ENCODE data around the gene CIP2A. TPM values are rescaled to one million over a fixed set of nuclear protein-coding genes. Genes with fewer than 3 reads are reported as not detected.

CIP2A gene
- total and polyA plus RNA-seq, 2 donors (not counting 1 experiment from before 2014, with no cell fraction given): 7.9 to 10.1 TPM

DNA sequence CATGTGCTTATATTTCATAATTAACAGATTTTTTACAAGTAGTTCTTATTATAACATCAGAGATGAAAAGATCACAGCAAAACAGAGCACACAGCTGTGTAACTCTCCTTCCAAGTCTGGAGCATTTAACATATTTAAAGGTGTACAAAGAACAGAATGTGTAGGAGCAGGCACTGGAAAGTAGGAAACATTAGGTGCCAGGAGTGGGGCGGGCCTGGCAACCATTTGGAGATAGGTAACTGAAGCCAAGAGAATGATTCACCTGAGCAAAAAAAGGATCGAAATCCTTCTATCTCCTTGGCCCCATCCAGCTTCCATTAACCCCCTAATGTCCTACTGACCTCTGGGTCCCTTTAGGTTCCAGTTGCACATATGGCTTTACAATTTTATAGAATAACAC is 76.6 kb downstream of the CIP2A start:
- H3K79me2 ChIP-seq (ENCODE audit: control insufficient read depth, insufficient read depth, low read length): no peaks in the 10 kb centered on the region
- H3K27me3 ChIP-seq (ENCODE audit: control insufficient read depth, insufficient read depth, low read length): no peaks in the 10 kb centered on the region
- no peak for DNase-seq (ENCODE audit: low read depth in 2 of 2)
- no peak overlapping the region for H2AFZ ChIP-seq (ENCODE audit: low read length)
- H4K20me1 ChIP-seq (ENCODE audit: control insufficient read depth, extremely low read depth, insufficient read depth, low read length): no peaks in the 10 kb centered on the region
- no peak overlapping the region for H3K9ac ChIP-seq (ENCODE audit: insufficient read depth, low read length)
- H3K4me2 ChIP-seq (ENCODE audit: extremely low read depth, insufficient read depth, low read length): no peak overlapping the region
- no peaks in the 10 kb centered on the region for H3K9me3 ChIP-seq (ENCODE audit: control insufficient read depth, insufficient read depth, low read depth, low read length)
- no peaks in the 10 kb centered on the region for H3K4me1 ChIP-seq (ENCODE audit: control insufficient read depth, extremely low read depth, insufficient read depth, low read length)
- H3K4me3 ChIP-seq (replicated peaks in 1 of 4; ENCODE audit: control extremely low read depth in 1 of 4, insufficient read depth in 1 of 4, low read depth in 3 of 4, low read length in 4 of 4): no peak overlapping the region
- TF ChIP-seq, protein P1, sequence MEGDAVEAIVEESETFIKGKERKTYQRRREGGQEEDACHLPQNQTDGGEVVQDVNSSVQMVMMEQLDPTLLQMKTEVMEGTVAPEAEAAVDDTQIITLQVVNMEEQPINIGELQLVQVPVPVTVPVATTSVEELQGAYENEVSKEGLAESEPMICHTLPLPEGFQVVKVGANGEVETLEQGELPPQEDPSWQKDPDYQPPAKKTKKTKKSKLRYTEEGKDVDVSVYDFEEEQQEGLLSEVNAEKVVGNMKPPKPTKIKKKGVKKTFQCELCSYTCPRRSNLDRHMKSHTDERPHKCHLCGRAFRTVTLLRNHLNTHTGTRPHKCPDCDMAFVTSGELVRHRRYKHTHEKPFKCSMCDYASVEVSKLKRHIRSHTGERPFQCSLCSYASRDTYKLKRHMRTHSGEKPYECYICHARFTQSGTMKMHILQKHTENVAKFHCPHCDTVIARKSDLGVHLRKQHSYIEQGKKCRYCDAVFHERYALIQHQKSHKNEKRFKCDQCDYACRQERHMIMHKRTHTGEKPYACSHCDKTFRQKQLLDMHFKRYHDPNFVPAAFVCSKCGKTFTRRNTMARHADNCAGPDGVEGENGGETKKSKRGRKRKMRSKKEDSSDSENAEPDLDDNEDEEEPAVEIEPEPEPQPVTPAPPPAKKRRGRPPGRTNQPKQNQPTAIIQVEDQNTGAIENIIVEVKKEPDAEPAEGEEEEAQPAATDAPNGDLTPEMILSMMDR (conservative IDR thresholded peaks at IDR 0.05 in 1 of 2, IDR thresholded peaks at IDR 0.05 in 1 of 2; ENCODE audit: low read depth in 1 of 2, low read length in 2 of 2): no peak
- no peak for TF ChIP-seq EZH2 (IDR thresholded peaks at IDR 0.05; ENCODE audit: low read length, missing control alignments)
- no peak overlapping the region for H3K27ac ChIP-seq (ENCODE audit: insufficient read depth, low read length)
- H3K36me3 ChIP-seq (ENCODE audit: control insufficient read depth, insufficient read depth, low read length): no peaks in the 10 kb centered on the region

GRCh38 chr3:108511490-108511889 is 77.7 kb downstream of the CIP2A start:
- H3K4me2 ChIP-seq (ENCODE audit: extremely low read depth, insufficient read depth, low read length): no peak overlapping the region
- H3K27ac ChIP-seq (ENCODE audit: insufficient read depth, low read length): no peak overlapping the region
- no peaks in the 10 kb centered on the region for H3K36me3 ChIP-seq (ENCODE audit: control insufficient read depth, insufficient read depth, low read length)
- TF ChIP-seq, protein P1 (conservative IDR thresholded peaks at IDR 0.05 in 1 of 2, IDR thresholded peaks at IDR 0.05 in 1 of 2; ENCODE audit: low read depth in 1 of 2, low read length in 2 of 2): no peak
- TF ChIP-seq EZH2 (IDR thresholded peaks at IDR 0.05; ENCODE audit: low read length, missing control alignments): no peak
- no peak overlapping the region for H3K4me3 ChIP-seq (replicated peaks in 1 of 4; ENCODE audit: control extremely low read depth in 1 of 4, insufficient read depth in 1 of 4, low read depth in 3 of 4, low read length in 4 of 4)
- H4K20me1 ChIP-seq (ENCODE audit: control insufficient read depth, extremely low read depth, insufficient read depth, low read length): no peaks in the 10 kb centered on the region
- no peaks in the 10 kb centered on the region for H3K9me3 ChIP-seq (ENCODE audit: control insufficient read depth, insufficient read depth, low read depth, low read length)
- H3K9ac ChIP-seq (ENCODE audit: insufficient read depth, low read length): no peak overlapping the region
- H2AFZ ChIP-seq (ENCODE audit: low read length): no peak overlapping the region
- H3K79me2 ChIP-seq (ENCODE audit: control insufficient read depth, insufficient read depth, low read length): no peaks in the 10 kb centered on the region
- no peaks in the 10 kb centered on the region for H3K4me1 ChIP-seq (ENCODE audit: control insufficient read depth, extremely low read depth, insufficient read depth, low read length)
- DNase-seq (ENCODE audit: low read depth in 2 of 2): no peak
- H3K27me3 ChIP-seq (ENCODE audit: control insufficient read depth, insufficient read depth, low read length): no peaks in the 10 kb centered on the region

DNA sequence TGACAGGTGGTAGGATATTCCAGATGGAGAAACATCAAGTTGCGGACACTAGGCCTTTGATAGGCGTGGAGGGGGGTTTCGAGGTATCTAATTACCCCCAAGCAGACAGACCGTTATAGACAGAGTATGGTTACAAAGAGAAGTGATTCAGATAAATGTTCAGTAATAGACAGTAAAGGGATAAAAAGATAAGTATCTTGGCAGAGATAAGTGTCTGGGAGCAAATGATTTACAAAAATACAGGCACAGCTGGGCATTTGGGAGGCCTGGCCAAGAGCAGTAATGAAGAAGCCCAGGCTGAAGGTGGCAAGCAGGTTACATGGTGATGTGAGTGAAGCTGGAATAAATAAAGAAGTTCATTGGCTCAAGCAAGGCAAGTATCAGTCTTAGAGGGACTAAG is 78.2 kb downstream of the CIP2A start:
- Histone ChIP-seq H3K4me2 (ENCODE audit: extremely low read depth, insufficient read depth, low read length) (no peak overlapping the region), H3K79me2 (ENCODE audit: control insufficient read depth, insufficient read depth, low read length) (no peaks in the 10 kb centered on the region), H3K27ac (ENCODE audit: insufficient read depth, low read length) (no peak overlapping the region), H3K4me1 (ENCODE audit: control insufficient read depth, extremely low read depth, insufficient read depth, low read length) (no peaks in the 10 kb centered on the region), H4K20me1 (ENCODE audit: control insufficient read depth, extremely low read depth, insufficient read depth, low read length) (no peaks in the 10 kb centered on the region), H3K27me3 (ENCODE audit: control insufficient read depth, insufficient read depth, low read length) (no peaks in the 10 kb centered on the region), H3K9ac (ENCODE audit: insufficient read depth, low read length) (no peak overlapping the region), H3K9me3 (ENCODE audit: control insufficient read depth, insufficient read depth, low read depth, low read length) (no peaks in the 10 kb centered on the region), H3K4me3 (replicated peaks in 1 of 4; ENCODE audit: control extremely low read depth in 1 of 4, insufficient read depth in 1 of 4, low read depth in 3 of 4, low read length in 4 of 4) (no peak overlapping the region), H3K36me3 (ENCODE audit: control insufficient read depth, insufficient read depth, low read length) (no peaks in the 10 kb centered on the region), H2AFZ (ENCODE audit: low read length) (no peak overlapping the region)
- TF ChIP-seq EZH2 (IDR thresholded peaks at IDR 0.05; ENCODE audit: low read length, missing control alignments): no peak
- TF ChIP-seq, protein P1 (conservative IDR thresholded peaks at IDR 0.05 in 1 of 2, IDR thresholded peaks at IDR 0.05 in 1 of 2; ENCODE audit: low read depth in 1 of 2, low read length in 2 of 2): no peak
- no peak for DNase-seq (ENCODE audit: low read depth in 2 of 2)

Data from fibroblast of lung (primary cell).